Glomerular visceral epithelial cell (primary cell): ENCODE measurements around the gene LSM10.

Experiments
- DNase-seq: peaks from one replicate; pipeline ENCODE4 v3.0.0-alpha.2; 2016; ENCODE audit errors: extremely low spot score

Gene LSM10

GRCh38 chr1:36383240-36383639, 14.5 kb downstream of the LSM10 start:
- no peak for DNase-seq

DNA sequence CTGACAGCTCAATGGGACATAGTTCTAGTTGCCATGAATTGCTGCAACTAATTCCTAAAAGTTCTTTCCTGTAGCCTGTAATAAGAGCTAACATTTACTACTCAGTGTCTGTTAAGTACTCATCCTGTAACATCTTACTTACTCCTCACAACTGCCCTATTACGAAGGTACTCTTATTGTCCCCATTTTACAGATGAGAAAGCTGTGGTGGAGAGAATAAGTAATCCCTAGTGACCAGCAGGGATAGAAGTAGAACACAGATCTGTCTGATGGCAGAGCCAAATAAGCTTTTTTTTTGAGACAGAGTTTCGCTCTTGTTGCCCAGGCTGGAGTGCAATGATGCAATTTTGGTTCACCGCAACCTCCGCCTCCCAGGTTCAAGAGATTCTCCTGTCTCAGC, 15.0 kb downstream of the LSM10 start:
- DNase-seq: no peak

DNA sequence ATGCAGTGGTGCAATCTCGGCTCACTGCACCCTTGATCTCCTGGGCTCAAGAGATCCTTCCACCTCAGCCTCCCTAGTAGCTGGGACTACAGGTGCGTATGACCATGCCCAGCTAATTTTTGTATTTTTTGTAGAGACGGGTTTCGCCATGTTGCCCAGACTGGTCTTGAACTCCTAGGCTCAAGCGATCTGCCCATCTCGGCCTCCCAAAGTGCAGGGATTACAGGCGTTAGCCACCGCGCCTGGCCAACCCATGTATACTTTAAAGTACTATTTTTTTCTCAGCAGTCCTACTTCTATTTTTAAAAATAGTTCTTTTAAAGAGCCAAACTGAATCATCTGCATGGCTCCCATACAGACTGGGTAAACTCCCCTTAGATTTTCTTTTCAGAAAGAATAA, 15.5 kb downstream of the LSM10 start:
- no peak for DNase-seq

- no peak for DNase-seq
Observed at GRCh38 chr1:36381405-36381804, 16.3 kb downstream of the LSM10 start.

- no peak for DNase-seq
Observed at GRCh38 chr1:36380782-36381181, 16.9 kb downstream of the LSM10 start.

DNA sequence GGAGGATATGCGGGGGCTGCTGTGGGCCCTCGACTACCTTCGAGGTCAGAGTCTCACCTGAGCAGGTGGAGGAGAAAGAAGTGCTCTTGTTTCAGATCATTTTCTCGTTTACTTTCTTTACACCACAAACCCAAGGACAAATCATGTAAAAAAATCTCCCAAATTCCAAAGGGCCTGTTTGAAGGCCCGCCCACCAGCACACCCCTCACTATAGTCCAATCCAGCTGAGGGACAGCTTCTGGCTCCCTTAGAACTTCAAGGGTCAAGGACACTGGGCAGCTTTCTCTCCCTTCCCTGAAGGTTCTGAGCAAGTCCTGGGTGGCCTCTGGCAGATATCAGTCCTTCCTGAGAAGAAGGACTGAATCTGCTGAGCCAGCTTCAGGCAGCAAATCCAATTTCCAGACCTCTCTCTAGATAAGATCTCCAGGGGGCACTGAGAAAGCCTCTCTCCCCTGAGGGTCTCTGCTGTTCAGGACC, 17.5 kb downstream of the LSM10 start:
- no peak for DNase-seq

DNA sequence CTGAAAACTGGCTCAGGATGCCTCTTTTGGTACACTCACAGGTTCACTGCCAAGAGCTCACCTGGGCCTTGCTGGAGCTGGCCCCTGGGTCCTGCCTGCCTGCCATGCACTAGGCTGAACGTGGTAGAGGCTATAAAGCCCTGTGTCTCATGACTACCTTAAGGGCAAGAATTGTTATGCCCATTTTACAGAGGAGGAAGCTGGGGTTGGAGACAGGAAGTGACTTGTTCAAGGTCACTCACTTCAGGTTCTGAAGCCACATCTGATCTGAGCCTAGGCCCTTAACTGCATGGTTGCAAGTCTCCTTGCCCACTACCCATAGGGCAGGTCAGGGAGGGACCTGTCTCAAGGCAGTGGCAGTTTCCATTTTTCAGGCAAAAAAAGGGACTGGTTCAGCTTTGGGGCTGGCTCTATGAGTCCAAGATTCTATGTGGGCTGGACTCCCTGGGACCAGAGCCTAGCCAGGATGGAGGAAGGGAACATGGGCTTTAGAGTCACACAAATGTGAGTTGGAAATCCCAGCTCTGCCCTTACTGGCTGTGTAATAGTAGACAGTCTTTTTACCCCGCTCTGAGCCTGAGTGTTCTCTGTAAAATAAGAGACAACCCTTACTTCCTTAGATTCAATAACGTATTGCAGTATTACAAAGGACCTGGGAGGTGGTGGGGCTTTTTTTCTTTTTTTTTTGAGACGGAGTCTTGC, 19.8 kb downstream of the LSM10 start:
- no peak for DNase-seq

GRCh38 chr1:36372617-36373016, 25.1 kb downstream of the LSM10 start:
- DNase-seq: peak; percentile 44

GRCh38 chr1:36369061-36369861, 28.4 kb downstream of the LSM10 start:
- peak; percentile 76 for DNase-seq

DNA sequence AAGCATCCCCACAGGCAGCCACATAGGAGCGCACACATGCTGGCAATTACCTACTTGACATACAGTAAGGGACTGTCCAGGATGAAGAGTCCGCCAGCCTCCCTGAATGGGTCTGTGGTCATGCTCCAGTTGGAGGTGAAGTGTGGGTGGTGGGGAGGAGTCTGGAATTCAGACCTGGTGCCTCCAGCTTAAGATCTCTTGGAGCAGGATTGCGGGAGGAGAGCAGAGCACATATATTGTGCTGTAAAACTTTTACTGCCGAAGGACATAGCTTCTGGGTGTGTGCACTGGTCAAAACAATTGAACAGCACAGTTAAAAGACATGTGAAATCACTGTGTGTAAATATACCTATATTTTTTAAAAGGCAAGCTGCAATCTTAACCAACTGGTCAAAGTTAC, 29.9 kb downstream of the LSM10 start:
- DNase-seq: no peak

DNA sequence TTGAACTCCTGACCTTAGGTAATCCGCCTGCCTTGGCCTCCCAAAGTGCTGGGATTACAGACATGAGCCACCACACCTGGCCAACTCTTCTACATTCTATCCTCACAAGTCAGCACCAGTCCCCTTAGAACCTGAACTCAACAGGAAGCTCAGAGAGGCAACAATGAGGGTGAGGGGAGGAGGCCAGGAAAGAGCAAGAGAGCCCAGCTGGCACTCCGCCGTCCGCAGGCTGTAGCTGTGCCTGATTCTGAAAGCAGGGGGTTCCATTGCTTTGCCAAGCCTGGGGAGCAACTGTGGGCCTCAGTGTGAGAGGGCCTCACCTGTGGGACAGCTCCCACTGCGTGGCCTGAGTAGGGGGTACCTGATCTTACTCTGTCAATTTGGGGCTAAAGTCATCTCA, 30.6 kb downstream of the LSM10 start:
- DNase-seq: no peak

DNA sequence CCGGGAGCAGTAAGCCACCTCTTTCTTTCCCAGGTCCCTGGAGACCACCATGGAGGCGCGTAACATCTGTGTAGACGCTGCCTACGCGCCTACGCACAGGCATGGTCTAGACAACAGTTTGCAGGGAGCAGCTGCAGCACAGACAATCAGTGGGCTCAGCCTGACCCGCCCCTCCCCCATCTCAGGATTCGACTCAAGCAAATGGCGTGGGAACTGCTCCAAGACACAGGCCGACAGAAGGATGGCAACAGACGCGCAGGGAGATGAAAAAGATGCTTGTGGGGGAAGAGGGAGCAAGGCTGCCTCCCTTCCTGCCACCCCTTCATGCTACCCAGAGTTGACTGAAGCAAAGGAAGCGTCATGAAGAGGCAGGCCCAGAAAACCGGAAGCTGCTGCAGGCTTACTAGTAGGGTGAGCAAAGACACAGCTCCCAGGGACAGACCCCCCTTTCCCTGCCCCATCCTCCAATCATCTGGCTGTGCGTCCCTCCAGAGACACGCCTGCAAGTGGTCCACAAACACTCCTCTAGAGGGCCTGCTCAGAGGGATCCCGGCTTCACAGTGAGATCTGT, 31.5 kb downstream of the LSM10 start:
- DNase-seq: no peak

DNA sequence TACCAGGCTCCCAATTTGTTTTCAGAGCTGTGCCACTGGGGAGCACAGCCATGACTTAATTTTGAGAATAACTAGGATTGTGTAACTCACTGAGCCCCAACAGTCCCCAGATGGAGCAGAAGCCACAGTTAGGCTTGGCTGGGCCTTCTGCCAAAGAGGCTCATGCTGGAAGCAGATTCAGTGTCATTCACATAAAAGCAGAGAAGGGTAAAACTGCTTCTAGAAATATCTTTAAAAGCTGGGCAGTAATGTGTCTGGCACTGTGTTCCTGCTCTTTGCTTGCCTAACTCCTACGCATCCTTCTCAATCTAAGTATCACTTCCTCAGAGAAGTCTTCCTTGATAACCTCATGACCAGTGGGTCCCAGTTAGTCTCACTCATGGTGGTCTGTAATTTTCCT, 32.3 kb downstream of the LSM10 start:
- no peak for DNase-seq

- DNase-seq: no peak
Observed at GRCh38 chr1:36359911-36360550, 37.7 kb downstream of the LSM10 start.

GRCh38 chr1:36359383-36359782, 38.3 kb downstream of the LSM10 start:
- no peak for DNase-seq

DNA sequence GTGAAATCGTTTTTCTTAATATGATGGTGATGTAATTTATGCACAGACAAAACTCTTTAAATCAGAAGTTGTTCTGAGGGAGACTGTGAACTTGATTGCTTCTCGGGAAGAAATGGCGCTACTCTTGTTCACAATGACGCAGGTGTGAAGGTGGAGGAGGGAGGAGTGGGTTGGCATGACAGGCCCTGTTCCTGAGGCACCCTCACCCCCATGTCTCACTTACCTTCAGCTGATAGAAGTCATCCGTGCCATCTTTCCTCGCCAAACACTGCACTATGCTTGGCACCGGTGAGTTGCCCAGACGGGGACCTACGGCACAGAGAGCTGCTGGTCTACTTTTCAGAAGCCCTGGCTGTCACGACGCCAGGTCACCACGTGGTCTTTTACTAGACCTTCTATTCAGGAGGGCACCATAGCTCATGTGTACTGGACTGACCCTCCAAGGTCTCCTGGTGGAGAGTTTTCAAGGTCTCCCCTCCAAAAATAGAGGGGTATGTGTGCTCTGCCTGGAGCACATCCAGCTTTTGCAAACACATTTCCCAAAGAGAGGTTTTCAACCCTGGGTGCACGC, 39.1 kb downstream of the LSM10 start:
- no peak for DNase-seq

DNA sequence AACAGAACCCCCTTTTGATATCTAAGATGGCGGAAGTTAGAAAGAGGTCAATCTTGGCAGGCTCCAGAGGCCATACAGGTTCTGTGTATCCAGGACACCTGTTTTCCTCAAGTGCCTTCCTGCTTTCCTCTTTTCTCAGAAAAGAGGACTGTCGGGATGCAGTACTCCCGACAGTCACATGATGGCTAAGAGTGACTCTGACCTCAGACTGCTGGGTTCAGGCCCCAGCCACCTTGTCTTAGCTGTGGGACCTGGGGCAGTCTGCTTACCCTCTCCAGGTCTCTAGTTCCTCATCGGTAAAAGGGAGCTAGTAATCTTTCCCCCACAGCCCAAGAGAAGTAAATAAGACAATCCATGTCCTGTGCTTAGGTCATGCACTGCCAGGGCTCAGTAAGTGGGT, 41.9 kb downstream of the LSM10 start:
- no peak for DNase-seq

GRCh38 chr1:36354486-36354885, 43.2 kb downstream of the LSM10 start:
- no peak for DNase-seq

DNA sequence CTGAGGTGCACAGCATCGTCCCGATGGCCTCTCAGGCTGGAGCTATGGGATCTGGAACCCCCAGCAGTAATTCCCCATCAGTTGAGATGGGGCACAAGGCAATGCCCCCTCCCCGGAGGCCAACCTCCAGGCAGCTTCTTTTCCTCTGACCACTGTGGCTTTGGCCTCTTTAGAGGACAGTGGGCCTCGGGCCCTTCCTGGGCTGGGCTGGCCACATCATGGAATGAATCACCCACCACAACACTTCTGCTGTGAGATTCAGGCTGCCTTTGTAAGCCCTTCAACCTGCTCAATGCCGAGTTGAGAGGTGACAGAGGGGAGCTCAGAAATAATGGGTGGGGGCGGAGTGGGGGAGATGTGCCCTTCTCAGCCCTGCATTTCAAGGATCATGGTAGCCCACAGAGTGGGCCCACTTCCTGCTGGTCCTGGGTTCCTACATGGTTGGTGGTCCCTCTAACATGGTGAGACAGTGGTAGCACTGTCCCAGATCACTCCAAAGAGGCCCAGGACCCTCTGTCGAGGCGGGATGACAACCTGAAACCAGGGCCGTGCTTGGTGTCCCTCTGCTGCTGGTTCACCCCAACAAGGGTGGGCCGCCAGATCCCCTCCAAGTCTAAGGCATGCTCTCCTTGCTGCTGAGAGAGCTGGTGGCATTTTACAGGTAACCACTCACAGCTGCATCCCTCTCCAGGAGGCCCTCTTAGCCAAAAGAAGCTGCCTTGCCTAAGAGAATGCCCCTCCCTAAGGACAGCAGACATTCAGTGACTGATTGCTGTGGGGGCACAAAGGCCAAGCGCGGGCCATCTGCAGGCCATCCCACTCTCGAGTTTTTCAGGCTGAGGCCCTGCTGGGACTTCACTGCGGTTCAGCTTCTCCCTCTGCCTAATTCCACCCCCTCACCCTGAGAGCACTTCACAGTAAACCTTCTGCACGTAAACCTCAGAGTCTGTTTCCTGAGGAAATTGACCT, 44.5 kb downstream of the LSM10 start:
- peak; percentile 72 for DNase-seq

- peak; percentile 35 for DNase-seq
Observed at GRCh38 chr1:36352125-36352909, 45.4 kb downstream of the LSM10 start.
